TTC549 (cell line): ENCODE data around the gene ETV3.
"Not testable (repeated sequence)": the region's sequence is repeated elsewhere in the genome, so short reads cannot be mapped to it uniquely, and the experiment has no call there.

ENCODE experiments used
- FAIRE-seq: peaks from 2 replicates; lab custom pipeline; 2012; peaks lifted over from hg19 to GRCh38; lab: Jason Lieb, UNC

Gene ETV3

GRCh38 chr1:157111396-157112165, 26.6 kb downstream of the ETV3 start:
- FAIRE-seq = no peak

DNA sequence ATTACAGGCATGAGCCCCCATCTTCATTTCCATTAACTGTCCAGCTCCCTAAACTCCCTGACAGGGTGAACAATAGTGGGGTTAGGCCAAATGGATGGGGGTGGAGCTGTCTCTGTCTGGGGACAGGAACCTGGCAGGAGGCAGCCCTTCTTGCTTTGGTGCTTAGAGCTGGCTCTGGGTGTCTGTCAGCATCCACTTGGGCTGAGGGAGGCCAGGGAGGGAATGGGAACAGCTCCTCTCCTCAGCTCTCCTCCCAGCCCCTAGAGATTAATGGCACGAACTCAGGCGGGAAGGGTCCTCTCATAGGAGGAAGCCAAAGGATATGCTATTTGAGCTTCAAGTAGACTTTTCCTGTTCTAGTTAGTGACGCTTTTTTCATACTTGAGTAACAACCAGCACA, 27.5 kb downstream of the ETV3 start:
- FAIRE-seq = no peak

GRCh38 chr1:157110003-157110402, 28.2 kb downstream of the ETV3 start:
- FAIRE-seq = no peak

- FAIRE-seq = no peak
Observed at GRCh38 chr1:157108448-157108847, 29.7 kb downstream of the ETV3 start.

- no peak for FAIRE-seq
Observed at GRCh38 chr1:157107702-157108101, 30.5 kb downstream of the ETV3 start.

- no peak for FAIRE-seq
Observed at GRCh38 chr1:157106813-157107189, 31.4 kb downstream of the ETV3 start.

DNA sequence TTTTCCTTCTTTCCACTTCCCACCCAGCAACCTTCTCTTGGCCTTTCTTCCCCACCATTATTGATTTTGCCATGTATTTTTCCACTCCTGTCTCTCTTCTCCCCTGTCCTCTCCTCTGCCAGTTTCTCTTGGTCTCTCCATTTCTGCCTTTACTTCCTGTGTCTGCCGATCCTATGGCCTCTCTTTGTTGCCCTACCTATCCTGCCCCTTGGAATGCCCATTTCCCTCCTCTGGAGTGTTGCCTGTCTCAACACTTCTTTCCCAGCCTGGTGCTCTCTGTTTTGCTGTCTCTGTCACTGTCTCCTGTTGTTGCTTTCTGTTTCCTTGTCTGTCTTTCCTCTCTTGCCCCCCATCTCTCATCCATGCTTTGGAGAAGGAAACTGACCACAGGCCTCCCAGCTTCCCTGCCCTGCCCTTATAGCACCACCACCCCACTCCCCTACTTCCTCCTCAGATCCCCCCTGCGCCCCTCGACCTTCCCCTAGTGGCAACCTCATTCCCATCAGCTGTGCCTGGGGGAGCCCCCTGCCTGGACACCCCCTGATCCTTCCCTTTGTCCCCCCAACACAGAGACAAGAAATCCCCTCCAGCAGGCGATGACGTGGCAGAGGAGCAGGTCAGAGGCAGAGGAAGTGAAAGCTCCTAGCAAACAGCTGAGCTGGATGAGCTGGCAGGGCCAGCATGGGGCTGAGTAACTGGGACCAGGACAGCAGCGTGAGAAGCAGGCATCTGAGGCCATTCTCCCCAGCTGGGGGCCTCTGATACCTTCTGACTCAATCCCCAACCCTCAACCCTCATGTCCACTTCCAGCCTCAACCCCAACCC, 32.0 kb downstream of the ETV3 start:
- FAIRE-seq = no peak

DNA sequence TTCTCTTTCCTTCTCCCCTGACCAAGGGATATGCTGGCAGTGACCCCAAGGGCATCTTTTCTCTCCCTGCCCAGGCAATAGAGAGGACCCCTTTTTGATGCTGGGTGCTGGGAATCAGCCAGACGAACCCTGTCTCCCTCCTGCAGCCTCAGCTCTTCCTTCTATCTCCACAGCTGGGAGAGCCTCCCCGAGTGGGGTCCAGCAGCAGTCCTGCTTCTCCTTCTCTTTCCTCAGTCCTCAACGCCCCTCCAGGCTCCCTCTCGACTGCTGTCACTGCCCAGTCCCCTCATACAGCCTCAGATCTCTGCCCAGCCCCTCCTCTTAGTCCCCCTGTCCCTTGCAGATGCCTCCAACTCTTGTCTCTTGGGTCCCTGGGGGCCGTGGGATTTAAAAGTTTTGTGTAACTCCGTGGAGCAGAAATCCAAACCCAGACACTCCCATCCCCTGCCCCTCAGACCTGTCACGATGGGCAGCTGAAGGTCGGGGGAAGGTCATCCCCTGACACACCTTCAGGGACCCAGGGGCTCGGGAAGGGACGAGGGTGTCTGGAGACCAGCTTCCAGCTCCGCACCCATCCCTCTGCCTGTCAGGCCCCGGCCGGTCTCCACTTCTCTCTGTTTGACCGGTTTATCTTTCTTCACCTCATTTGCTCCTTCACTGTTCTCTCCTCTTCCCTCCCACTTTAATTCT, 32.8 kb downstream of the ETV3 start:
- FAIRE-seq = no peak

DNA sequence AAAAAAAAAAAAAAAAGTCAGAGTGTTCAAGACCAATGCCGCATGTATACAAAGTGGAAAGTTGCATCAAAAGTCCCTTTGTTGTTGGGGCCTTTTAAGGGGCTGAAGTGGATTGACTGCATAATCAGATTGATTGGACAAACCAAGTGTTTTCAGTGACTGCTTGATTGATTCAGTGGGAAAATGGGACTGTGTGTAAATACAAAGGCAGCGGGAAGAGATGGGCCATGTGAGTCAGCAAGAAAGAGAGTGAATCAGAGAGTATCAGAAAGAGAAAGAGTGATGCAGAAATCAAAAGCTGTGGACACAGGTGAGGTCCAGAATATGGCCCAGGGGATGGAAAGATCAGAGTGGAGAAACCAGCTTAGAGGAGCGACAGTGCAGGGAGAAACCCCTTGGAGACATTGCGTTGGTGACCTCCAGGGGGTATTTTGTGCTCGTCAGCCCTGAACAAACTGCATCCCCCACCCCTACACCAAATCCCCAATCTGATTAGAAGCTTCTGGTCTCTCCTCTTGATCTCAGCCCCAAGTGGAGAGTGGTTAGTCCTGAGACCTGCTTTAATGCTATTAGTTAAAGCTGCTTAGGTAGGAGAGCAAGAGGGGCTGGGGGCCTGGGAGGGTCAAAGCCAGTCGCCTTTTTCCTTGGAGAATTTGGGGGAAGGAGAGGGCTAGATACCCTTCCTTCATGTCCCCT, 33.4 kb downstream of the ETV3 start:
- no peak for FAIRE-seq

GRCh38 chr1:157103268-157103667, 34.9 kb downstream of the ETV3 start:
- no peak for FAIRE-seq

- FAIRE-seq = no peak
Observed at GRCh38 chr1:157101149-157101548, 37.0 kb downstream of the ETV3 start.

DNA sequence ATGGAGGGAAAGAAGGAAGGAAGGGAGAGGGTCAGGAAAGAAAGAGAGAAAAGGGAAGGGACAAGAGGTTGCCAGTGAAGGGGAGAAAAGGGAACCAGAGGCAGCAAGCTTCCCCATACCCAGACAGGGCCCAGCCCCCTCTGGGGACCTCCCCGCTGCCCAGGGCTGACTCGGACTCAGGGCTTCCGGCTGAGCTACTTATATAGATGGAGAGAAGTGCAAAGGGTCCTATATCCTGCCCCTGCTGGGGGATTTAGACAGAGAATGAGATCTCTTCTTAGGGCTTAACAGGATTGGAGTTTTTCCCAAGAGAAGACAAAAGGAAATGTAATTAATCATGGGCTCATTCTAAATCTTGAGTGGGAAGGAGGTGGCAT, 38.6 kb downstream of the ETV3 start, which contains the start of gene ETV3L:
Gene ETV3L, minus strand, starts transcription at position 176 of the 377 bp plus-strand sequence. CDS start 285 bp downstream, outside the sequence.
- FAIRE-seq = no peak

DNA sequence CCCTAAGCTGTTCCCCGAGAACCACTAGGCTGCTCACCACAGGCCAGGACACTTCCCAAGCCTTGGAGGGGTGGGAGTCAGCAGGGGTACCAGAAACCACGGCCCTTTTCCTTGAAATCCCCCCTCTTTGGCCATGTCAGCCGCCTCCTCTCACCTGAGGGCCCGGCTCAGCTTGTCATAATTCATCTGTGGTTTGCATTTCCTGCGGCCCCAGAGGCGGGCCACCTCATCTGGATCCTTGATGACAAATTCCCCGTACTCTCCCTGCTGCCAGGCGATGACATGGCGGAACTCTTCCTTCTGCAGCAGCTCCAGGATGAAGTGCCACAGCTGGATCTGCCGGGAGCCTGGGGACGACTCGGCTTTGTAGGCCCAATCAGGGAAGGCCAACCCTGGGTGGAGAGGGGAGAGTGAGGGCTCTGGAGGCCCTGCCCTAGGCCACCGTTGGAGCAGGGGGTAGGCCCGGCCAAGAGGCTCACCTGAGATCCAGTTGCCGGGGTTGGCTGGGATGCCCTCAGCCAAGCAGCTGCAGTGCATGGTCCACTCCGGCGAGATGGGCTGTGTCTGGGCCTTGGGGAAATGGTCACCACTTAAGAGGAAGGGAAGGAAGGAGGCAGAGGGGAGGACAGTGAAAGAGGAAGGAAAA, 39.1 kb downstream of the ETV3 start:
- not testable (repeated sequence) for FAIRE-seq

- no peak for FAIRE-seq
Observed at GRCh38 chr1:157098519-157098918, 39.7 kb downstream of the ETV3 start.

DNA sequence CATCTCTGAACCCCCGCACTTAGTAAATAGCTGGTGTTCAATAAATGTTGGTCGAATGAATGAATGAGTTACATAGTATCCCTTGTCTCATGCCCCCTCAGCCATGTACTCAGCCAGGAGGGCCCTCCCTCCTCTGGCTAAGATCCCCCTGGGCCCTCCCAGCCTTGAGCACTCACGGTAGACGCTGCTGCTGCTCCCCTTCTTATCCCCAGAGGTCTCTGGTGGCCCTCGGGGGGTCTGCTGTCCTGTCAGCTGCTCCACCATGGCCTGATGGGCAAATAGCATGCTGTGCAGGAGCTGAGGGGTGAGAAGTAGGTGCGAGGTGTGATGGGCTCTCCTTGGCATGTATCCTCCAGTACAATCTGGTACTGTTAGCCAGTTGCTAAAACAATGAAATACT, 40.5 kb downstream of the ETV3 start:
- no peak for FAIRE-seq

GRCh38 chr1:157096881-157097280, 41.3 kb downstream of the ETV3 start:
- FAIRE-seq = no peak

GRCh38 chr1:157095551-157095950, 42.6 kb downstream of the ETV3 start:
- no peak for FAIRE-seq

DNA sequence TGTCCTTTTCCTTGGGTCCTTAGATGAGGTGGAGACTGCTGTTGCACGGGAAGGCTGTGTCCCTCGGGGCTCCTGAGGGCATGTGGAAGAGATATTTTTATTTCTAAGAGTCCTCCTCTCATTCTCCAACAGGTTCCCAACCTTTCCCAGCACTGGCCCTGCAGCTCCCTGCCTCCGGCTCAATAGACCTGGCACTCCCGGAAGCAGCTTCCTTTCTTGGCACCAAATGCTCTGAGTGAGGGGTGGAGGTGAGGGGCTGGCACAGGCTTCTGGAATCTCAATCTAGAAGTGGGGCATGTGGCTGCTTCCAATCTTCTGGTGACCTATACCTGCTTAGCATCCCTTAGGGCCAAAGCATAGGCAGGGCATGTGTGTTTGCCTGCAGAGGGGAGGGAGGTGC, 43.1 kb downstream of the ETV3 start:
- FAIRE-seq = no peak

- no peak for FAIRE-seq
Observed at GRCh38 chr1:157092831-157093230, 45.4 kb downstream of the ETV3 start.

DNA sequence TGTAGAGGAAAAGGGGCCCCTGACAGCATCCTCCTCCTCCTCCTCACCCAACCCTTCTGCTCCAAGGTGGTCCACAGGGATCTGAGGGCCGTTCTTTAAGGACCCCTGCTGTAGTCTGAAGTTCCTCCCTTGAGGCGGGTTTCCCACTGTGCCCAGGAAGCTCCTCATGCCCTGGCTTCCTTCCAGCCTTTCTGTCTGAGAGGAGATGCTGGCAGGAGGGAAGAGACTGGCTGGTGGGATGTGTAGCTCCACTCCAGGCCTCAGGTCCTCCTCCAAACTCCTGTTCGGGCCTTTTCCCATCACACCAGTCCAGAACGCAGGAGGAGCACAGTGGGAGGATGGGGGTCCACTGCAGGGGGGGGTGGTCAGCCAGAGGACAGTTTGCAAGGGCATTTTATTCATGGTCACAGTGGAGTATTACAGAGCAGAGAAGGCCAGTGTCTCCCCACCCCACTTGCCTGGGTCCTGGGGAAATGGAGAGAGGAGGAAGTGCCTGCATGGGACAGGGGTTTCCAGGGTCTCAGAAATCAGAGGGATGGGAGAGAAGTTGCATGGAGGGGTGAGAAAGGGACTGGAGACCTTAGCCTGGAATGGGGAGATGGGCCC, 46.4 kb downstream of the ETV3 start:
- FAIRE-seq = no peak

- FAIRE-seq = no peak
Observed at GRCh38 chr1:157091186-157091585, 47.0 kb downstream of the ETV3 start.
